IgD-negative memory B cell (primary cell): ENCODE data around the gene RBP4. TPM values are rescaled to one million over a fixed set of nuclear protein-coding genes. Genes with fewer than 3 reads are reported as not detected.
"Not testable (repeated sequence)": the region's sequence is repeated elsewhere in the genome, so short reads cannot be mapped to it uniquely, and the experiment has no call there.

Source experiments
- H3K27ac Mint-ChIP-seq, 3 donors: one replicate each; pipeline ENCODE4 v1.8.0; 2020 to 2022; ENCODE audit warnings: mild to moderate bottlenecking in 3 of 3, mixed read lengths in 3 of 3, moderate library complexity in 1 of 3
- H3K27me3 Mint-ChIP-seq: one replicate; pipeline ENCODE4 v1.8.0; 2021; ENCODE audit warnings: mixed read lengths
- H3K36me3 Mint-ChIP-seq: one replicate; pipeline ENCODE4 v1.8.0; 2020; ENCODE audit warnings: mild to moderate bottlenecking, mixed read lengths
- H3K4me1 Mint-ChIP-seq, 3 donors: one replicate each; pipeline ENCODE4 v1.8.0; 2020 to 2022; ENCODE audit warnings: mixed read lengths in 3 of 3, mild to moderate bottlenecking in 1 of 3
- H3K4me3 Mint-ChIP-seq, 4 donors: one replicate each; pipeline ENCODE4 v1.8.0; 2020 to 2022; ENCODE audit warnings: mild to moderate bottlenecking in 4 of 4, mixed read lengths in 4 of 4, moderate library complexity in 3 of 4
- H3K9me3 Mint-ChIP-seq, 3 donors: one replicate each; pipeline ENCODE4 v1.8.0; 2020 to 2021; ENCODE audit warnings: mixed read lengths in 3 of 3, mild to moderate bottlenecking in 1 of 3
- polyA plus RNA-seq: library from polyadenylated mRNA; unstranded; fragments of 300-500 nt; fragmentation: Illumina TruSeq; gene quantifications from one replicate; pipeline ENCODE4 v1.2.3, GENCODE V29; 2021

RBP4 gene
- polyA plus RNA-seq, 1 donor from 2014 or later: not detected

DNA sequence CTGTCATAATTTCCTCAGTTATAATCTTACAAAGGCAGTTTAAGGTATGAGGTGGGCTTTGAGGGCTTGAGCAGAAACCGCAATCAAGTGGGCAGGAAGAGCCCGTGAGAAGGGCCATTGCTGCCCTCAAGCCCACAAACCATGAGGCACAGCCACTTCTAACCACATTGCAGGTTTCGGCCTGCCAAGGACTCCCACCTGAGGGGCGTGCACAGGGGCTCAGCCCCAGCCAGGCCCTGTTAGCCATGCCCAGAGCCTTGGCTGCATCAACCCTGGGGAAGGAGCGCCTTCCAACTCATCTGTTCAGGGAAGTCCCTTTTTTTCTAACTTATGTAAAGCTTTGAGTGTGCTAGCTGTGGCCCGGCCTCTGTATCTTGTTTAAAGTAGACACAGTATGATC lies 40.5 kb downstream of the RBP4 start:
- H3K4me1 Mint-ChIP-seq: no peaks in the 10 kb centered on the region
- no peak overlapping the region for H3K4me3 Mint-ChIP-seq
- peaks cover 0 to 4% (median 0%) of the 10 kb centered on the region in 3 donors for H3K9me3 Mint-ChIP-seq
- peaks cover 8% of the 10 kb centered on the region for H3K27me3 Mint-ChIP-seq
- no peak overlapping the region for H3K27ac Mint-ChIP-seq
- H3K36me3 Mint-ChIP-seq: no peaks in the 10 kb centered on the region

DNA sequence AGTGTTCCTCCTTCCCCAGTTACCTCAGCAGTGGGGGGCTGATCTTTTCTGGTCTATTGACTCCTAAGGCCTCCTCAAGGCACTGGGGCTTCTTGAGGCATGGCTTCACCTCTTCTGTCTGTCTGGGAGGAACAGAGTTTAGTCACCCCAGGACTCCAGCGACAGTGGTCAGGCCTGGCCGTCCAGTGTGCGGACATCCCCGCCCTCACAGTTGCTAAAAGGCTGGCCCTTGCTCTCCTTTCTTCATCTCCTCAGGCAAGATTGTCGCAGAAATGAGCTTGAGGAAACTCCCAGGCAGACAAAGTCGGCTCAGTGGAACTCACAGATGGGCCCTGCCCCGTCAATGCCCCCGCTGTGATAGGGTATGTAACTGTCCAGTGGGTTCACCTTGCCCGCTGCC lies 41.5 kb downstream of the RBP4 start:
- H3K9me3 Mint-ChIP-seq: peaks cover 0 to 2% (median 0%) of the 10 kb centered on the region in 3 donors
- H3K4me1 Mint-ChIP-seq: no peaks in the 10 kb centered on the region
- H3K27ac Mint-ChIP-seq: no peak overlapping the region
- H3K4me3 Mint-ChIP-seq: no peak overlapping the region
- H3K36me3 Mint-ChIP-seq: no peaks in the 10 kb centered on the region
- peaks cover 5% of the 10 kb centered on the region for H3K27me3 Mint-ChIP-seq

DNA sequence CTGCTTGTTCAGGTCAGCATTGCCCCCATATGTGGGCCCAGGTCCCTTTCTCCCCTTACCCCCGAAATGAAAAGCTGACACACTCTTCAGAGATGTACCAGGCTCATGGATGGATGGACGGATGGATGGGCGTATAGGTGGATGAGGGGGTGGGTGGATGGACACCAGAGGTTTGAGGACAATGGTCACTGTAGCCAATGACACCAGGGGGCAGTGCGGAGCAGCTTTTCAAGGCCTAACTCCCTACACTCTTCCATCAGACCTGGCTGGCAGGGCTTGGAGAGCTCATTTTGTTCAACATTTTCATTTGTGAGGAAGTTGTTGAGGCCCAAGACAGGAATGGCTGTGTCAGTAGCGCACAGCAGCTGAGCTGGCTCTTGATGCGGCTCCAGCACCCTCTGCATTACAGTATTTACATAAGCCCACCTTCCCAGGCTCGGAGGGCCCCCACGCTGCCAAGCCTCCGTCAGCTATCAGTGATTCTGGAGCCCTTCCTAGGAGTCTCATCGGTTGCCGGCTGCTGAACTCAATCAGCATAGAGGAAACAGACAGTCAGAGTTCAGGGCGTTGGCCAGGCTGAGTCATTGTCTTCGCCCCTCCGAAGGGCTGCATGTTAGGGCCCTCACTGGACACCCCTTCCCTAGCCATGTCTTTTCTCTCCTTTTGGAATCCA lies 46.1 kb downstream of the RBP4 start:
- Mint-ChIP-seq H3K4me1 (no peaks in the 10 kb centered on the region), H3K9me3 (peaks cover 0 to 2% (median 0%) of the 10 kb centered on the region in 3 donors), H3K27ac (no peak overlapping the region), H3K4me3 (no peak overlapping the region), H3K27me3 (peaks cover 5% of the 10 kb centered on the region), H3K36me3 (no peaks in the 10 kb centered on the region)

DNA sequence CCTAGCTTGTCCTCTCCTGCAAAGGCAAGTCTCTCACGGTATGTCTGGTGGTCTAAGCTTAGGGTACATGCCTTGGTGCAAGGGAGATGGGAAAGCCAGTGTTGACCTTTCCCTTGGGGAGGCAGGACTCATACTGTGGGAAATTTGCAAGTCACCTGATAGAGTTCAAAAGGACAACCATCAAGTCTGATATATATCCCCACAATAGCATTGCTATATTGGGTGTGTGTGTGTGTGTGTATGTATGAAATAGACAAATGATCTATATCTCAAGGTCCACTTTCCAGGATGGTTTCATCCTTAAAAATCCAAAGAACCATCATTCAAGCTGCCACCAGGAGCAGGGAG lies 46.7 kb downstream of the RBP4 start:
- Mint-ChIP-seq H3K36me3 (no peaks in the 10 kb centered on the region), H3K4me3 (no peak overlapping the region), H3K4me1 (no peaks in the 10 kb centered on the region), H3K27me3 (peaks cover 5% of the 10 kb centered on the region), H3K27ac (no peak overlapping the region), H3K9me3 (no peaks in the 10 kb centered on the region)

DNA sequence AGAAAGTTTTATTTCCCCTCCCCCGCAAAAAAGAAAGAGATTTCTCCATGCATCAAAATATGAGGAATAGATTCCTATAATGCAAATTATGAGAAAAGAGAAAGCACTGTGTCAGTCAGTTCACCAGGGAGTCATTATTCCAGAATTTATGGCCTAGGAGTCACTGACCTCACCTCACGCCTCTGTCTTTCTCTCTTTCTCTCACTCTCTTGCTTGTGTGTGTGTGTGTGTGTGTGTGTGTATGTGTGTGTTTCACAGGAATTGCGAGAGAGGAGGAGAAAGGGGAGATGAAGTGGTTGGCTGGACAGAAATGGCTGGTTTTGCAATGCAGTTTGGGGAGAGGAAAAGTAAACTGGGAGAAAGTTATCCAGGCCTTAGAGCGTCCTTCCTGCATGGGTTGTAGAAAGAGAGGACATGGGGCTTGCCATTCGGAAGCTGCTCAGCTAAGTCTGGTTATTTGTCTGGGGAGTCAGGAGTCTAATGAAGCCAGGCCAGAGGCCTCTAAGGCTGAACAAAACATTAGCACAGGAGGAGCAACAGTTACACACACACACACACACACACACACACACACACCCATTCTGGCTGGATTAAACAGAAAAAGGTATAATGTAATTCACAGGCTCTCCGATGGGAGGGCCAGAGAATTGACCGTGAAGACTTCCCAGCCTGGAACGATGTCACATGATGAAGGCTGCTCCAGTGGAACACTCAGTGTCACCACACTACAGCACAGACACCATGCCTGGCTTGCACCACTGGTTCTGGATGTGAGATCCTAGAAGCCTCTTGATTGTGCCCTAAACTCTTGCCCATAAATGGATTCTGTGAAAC lies 47.3 kb downstream of the RBP4 start:
- Mint-ChIP-seq H3K4me1 (no peaks in the 10 kb centered on the region), H3K27ac (peak overlapping the region in 1 of 3 donors; percentile 59), H3K9me3 (no peaks in the 10 kb centered on the region), H3K36me3 (no peaks in the 10 kb centered on the region), H3K27me3 (peaks cover 5% of the 10 kb centered on the region), H3K4me3 (no peak overlapping the region)

DNA sequence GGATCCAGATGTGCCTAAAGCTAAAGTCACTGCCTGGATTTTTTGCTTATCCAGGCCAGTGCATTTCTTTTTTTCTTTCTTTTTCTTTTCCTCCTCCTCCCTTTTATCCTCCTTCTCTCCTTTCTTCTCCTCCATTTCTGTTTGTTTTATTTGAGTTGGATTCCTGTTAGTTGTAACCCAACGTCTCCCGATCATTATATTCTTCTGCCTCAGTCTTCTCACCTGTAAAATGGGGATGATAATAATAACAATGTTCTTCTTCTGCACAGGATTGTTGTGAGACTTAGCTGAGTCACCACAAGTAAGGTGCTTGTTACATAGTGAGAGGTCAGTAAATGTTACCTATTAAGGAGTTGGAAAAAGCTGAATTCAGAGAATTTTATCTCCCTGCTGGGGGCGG lies 48.3 kb downstream of the RBP4 start:
- Mint-ChIP-seq H3K36me3 (no peaks in the 10 kb centered on the region), H3K4me1 (no peaks in the 10 kb centered on the region), H3K27me3 (peaks cover 5% of the 10 kb centered on the region), H3K27ac (no peak overlapping the region), H3K4me3 (no peak overlapping the region), H3K9me3 (no peaks in the 10 kb centered on the region)

DNA sequence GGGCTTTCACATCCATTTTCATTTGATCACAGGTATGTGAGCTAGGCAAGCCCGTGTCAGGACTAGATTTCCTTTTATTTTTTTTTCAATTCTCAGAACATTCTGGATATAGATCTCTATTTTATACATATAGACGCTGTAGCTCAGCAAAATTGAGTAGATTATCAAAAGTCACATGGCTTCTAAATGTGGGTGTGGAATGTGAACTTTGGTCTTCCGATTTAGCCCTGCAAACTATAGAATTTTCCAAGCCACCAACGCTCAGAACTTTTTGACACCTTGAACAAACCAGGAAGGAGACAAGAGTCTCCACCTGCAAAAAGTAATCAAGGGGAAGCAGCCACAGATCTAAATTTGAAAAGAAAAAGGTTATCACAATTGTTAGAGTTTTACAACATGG lies 50.4 kb downstream of the RBP4 start:
- H3K27ac Mint-ChIP-seq: no peak overlapping the region
- no peaks in the 10 kb centered on the region for H3K36me3 Mint-ChIP-seq
- H3K4me1 Mint-ChIP-seq: no peaks in the 10 kb centered on the region
- H3K27me3 Mint-ChIP-seq: peaks cover 5% of the 10 kb centered on the region
- no peak overlapping the region for H3K4me3 Mint-ChIP-seq
- H3K9me3 Mint-ChIP-seq: no peaks in the 10 kb centered on the region

DNA sequence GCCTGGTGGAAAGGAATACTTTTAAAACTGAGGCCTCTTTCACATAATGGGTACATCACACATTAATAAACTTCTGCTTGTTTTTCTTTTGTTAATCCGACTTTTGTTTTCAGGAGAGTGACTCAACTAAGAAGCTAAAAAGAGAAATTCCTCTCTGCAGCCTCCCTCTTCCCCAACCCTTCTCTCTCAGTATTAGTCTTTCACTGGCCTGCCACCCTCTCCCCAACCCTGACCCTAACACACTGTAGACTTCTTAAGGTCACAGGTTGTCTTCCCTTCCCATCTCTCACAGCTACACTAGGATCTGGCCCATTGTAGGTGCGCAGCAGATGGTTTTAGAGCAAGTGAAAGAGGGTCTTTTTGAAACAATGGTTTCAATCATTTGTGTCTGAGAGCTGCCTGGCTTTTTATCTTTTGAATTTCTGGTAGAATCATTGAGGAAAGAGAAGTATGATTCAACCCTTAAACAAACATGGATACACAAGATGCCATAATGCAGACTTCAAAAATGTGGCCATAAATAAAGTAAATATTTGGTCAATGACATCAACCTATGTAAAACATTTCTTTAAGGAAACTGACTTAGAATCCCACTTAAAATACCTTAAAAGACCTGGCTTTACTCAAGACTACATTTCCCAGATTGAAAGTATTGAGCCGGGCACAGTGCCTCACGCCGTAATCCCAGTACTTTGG lies 52.5 kb downstream of the RBP4 start:
- peak overlapping the region in 1 of 3 donors; percentile 16 for H3K27ac Mint-ChIP-seq
- H3K9me3 Mint-ChIP-seq: no peaks in the 10 kb centered on the region
- no peaks in the 10 kb centered on the region for H3K36me3 Mint-ChIP-seq
- H3K4me1 Mint-ChIP-seq: no peaks in the 10 kb centered on the region
- peaks cover 2% of the 10 kb centered on the region for H3K27me3 Mint-ChIP-seq
- H3K4me3 Mint-ChIP-seq: no peak overlapping the region

DNA sequence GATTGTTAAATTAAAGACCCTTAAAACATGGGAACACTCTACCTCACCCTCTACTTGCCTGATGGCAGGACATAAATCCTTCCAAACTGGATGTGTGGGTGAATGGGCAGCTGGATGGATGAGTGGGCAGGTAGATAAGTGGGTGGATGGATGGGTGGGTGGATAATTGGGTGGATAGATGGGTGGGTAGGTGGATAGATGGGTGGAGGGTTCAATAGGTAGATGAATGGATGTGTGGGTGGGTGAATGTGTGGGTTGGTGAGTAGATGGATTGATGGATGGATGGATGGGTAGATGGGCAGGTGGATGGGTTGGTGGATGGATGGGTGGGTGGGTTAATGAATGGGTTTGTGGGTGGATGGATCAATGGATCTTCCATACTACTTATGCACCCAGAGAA lies 53.5 kb downstream of the RBP4 start:
- Mint-ChIP-seq H3K27me3 (peaks cover 2% of the 10 kb centered on the region), H3K36me3 (no peaks in the 10 kb centered on the region), H3K27ac (no peak overlapping the region), H3K9me3 (no peaks in the 10 kb centered on the region), H3K4me1 (peaks cover 0 to 3% (median 0%) of the 10 kb centered on the region in 3 donors), H3K4me3 (peak overlapping the region in 1 of 4 donors; percentile 41)

DNA sequence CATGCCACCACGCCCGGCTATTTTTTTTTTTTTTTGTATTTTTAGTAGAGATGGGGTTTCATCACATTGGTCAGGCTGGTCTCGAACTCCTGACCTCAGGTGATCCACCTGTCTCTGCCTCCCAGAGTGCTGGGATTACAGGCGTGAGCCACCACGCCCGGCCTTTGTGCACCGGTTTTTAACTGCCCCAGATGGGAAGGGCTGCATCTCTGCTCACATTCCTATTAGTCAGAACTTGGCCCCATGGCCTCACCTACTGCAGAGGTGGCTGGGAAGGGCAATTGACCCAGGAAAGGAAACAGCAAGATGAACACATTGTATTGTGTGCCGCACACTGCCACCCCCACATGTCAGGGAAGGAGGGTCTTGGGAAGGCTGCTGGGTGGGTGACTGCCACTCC lies 54.0 kb downstream of the RBP4 start:
- H3K4me1 Mint-ChIP-seq, H3K4me3 Mint-ChIP-seq, H3K27ac Mint-ChIP-seq, H3K36me3 Mint-ChIP-seq, H3K27me3 Mint-ChIP-seq, H3K9me3 Mint-ChIP-seq: not testable (repeated sequence)

DNA sequence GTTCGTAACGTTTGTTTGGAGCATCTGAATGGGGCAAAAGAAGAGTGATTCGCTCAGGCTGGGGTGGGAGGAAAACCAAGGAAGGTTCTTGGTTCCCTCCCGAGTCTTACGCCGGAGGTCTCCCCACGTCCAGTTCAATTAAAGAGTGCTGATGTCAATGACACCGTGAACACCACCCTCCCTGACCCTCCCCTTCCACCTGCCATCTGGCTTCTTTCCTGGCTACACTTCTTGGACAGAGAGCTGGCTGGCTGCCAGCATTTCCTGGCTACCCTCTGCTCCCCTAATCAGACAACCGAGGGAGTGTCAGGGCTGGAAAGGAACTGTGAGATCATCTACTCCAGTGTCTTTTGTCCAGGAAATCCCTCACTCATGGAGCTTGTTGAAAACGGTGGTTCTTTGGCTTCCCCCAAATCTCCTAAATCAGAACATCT lies 58.7 kb downstream of the RBP4 start:
- Mint-ChIP-seq H3K36me3 (no peaks in the 10 kb centered on the region), H3K4me3 (no peak overlapping the region), H3K27ac (no peak overlapping the region), H3K27me3 (peaks cover 3% of the 10 kb centered on the region), H3K9me3 (peaks cover 0 to 1% (median 0%) of the 10 kb centered on the region in 3 donors), H3K4me1 (peaks cover 0 to 3% (median 0%) of the 10 kb centered on the region in 3 donors)

Other genes starting within 250 kb of the RBP4 start
- gene MYOF, start 118.9 kb downstream of the RBP4 start, polyA plus RNA-seq: not detected
- gene CEP55, start 104.6 kb downstream of the RBP4 start, polyA plus RNA-seq: 0.53 TPM
- not detected for gene FFAR4, start 34.6 kb downstream of the RBP4 start, polyA plus RNA-seq
- not detected for gene PDE6C, start 11.3 kb upstream of the RBP4 start, polyA plus RNA-seq
- gene FRA10AC1, start 101.4 kb upstream of the RBP4 start, polyA plus RNA-seq: 5.9 TPM
- not detected for gene LGI1, start 156.7 kb upstream of the RBP4 start, polyA plus RNA-seq